HFF-Myc (cell line): ENCODE data around the gene LRFN2.

Source experiments
- DNase-seq: peaks from one replicate; pipeline ENCODE4 v3.0.0-alpha.2; 2011; ENCODE audit warnings: low read depth; ENCODE audit errors: extremely low read depth
- H3K4me3 ChIP-seq: replicated peaks from 2 replicates; pipeline ENCODE4 v1.5.1; 2011; ENCODE audit warnings: low read depth, mild to moderate bottlenecking, control low read depth, low read length
- CTCF ChIP-seq: IDR thresholded peaks from 2 replicates; pipeline ENCODE4 v1.5.1; 2012; ENCODE audit warnings: mild to moderate bottlenecking, low read depth, low read length, control low read depth; ENCODE audit errors: missing control alignments

LRFN2 gene

GRCh38 chr6:40457261-40457660 lies 129.9 kb downstream of the LRFN2 start:
- no peak for TF ChIP-seq CTCF
- H3K4me3 ChIP-seq, result no peak overlapping the region
- DNase-seq, result no peak

DNA sequence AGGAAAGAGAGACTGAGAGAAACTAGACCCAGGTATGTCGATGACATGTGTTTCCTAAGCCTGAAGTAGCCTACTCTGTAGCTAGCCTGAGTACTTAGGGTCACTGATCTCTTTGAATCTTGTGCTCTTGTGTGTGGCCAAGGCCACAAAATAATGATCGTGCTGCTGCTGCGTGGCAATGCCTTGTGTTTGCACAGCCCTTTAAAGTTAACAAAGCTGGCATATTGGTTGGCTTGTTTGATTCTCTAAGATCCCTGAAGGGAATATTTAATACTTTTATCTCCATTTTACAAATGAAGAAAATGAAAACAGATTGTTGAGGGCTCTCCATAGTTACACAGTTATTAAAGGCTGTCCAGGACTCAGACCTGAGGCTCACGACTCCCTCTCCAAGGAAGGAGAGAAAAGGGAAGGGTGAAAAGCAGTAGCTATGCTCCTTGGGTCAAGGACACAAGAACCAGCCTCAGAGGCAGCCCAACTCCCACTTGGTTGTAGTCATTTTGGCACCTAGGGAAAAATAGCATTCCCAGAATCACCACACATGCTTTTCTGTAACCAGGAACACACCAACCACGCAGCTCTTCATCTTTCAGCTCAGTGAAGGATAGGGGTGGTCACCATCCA lies 130.7 kb downstream of the LRFN2 start:
- no peak overlapping the region for H3K4me3 ChIP-seq
- TF ChIP-seq CTCF, result no peak
- no peak for DNase-seq

DNA sequence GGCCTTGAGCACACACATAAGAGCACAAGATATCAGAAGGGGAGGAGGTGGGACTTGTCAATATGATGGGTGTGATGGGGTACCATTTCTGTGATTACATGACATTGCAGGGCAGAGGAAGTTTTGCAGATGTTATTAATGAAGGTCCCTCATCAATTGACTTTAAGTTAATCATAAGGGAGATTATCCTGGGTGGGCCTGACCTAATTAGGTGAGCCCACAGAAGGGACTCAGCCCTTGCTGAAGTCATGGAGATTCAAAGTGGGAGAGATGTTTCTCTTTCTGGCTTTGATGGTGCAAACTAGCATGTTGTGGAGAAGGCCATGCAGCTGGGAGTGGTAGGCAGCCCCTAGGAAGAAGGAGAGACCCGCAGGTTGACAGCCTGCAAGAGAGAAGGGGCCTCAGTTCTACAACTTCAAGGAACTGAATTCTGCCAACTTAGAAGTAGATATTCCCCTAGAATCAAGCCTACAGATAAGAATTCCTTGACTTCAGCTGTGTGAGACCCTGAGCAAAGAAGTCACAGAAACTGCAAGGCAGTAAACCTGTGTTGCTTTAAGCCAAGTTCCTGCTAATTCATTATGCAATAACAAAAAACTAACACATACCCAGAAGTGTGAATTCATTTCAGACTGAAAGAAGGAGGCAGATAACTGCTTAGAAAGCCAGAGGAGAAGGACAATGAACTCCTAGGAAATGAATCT lies 131.3 kb downstream of the LRFN2 start:
- TF ChIP-seq CTCF, result no peak
- DNase-seq, result no peak
- H3K4me3 ChIP-seq, result no peak overlapping the region

DNA sequence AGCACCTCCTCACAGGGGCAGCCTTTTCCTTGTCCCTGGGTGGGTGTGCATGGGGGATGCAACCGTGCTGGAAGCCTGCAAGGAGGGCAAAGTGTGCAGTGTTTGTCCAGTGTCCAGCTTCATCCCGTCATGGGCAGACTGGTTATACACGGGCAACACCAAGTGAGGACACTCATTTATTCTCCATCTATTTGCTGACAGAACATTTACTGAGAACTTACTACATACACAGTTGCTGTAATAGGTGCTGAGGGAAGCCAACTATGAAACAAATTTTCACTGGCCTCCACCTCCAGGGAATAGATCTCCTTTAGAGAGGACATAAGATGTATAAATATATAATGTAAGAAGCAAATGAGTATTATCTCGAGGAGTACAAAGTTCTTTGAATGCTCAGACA lies 136.7 kb downstream of the LRFN2 start:
- TF ChIP-seq CTCF, result no peak
- no peak for DNase-seq
- H3K4me3 ChIP-seq, result no peak overlapping the region

GRCh38 chr6:40444811-40445210 lies 142.4 kb downstream of the LRFN2 start:
- TF ChIP-seq CTCF, result no peak
- DNase-seq, result no peak
- H3K4me3 ChIP-seq, result no peak overlapping the region

- TF ChIP-seq CTCF, result no peak
- no peak overlapping the region for H3K4me3 ChIP-seq
- DNase-seq, result no peak
These were observed 142.9 kb downstream of the LRFN2 start for GRCh38 chr6:40444312-40444711.

DNA sequence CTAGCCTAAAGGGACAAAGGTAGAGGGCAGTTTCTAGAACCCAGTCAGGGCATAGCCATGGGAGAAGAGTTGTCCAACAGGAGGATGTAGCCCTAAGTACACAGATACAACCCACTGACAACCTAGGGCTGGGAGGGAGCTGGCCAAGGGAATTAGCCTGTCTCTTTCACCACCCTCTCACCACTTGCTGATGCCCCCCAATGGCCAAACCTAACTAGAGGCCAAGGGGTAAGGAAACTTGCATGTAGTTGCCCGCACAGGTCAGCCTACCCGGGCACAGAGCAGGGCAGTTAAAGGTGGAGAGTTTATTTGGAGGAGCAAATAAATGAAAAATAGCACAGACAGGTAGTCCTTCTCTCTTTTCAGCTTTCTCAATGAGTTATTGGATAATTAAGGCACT lies 143.3 kb downstream of the LRFN2 start:
- DNase-seq, result no peak
- TF ChIP-seq CTCF, result no peak
- H3K4me3 ChIP-seq, result no peak overlapping the region
